GM12865 (cell line): ENCODE results near the gene PIK3C2G.
"Not testable (repeated sequence)": the region's sequence is repeated elsewhere in the genome, so short reads cannot be mapped to it uniquely, and the experiment has no call there.

Source experiments
- DNase-seq: peaks from one replicate; pipeline ENCODE4 v3.0.0; 2010; ENCODE audit warnings: low read depth
- H3K4me3 ChIP-seq: 2 replicates; pipeline ENCODE4 v1.5.1; 2011; ENCODE audit warnings: mild to moderate bottlenecking, low read depth, low read length, control low read depth
- CTCF ChIP-seq: IDR thresholded peaks from 2 replicates; pipeline ENCODE4 v1.5.1; 2011; ENCODE audit warnings: low read length, control low read depth, low read depth, inconsistent platforms; ENCODE audit not compliant: insufficient read depth; ENCODE audit errors: missing control alignments

PIK3C2G gene

GRCh38 chr12:18482601-18483120 lies 221.3 kb downstream of the PIK3C2G start:
- DNase-seq = no peak
- H3K4me3 ChIP-seq = no peak overlapping the region
- TF ChIP-seq CTCF = no peak

- DNase-seq = no peak
- TF ChIP-seq CTCF = no peak
- H3K4me3 ChIP-seq = no peak overlapping the region
Observed at GRCh38 chr12:18483698-18484325, 222.5 kb downstream of the PIK3C2G start.

GRCh38 chr12:18486036-18486435 lies 224.7 kb downstream of the PIK3C2G start:
- TF ChIP-seq CTCF = no peak
- DNase-seq = no peak
- no peak overlapping the region for H3K4me3 ChIP-seq

GRCh38 chr12:18487509-18487908 lies 226.2 kb downstream of the PIK3C2G start:
- no peak for DNase-seq
- no peak overlapping the region for H3K4me3 ChIP-seq
- no peak for TF ChIP-seq CTCF

- no peak for TF ChIP-seq CTCF
- H3K4me3 ChIP-seq = no peak overlapping the region
- DNase-seq = no peak
Observed at GRCh38 chr12:18492372-18493025, 231.2 kb downstream of the PIK3C2G start.

GRCh38 chr12:18496156-18496555 lies 234.8 kb downstream of the PIK3C2G start:
- DNase-seq = no peak
- no peak overlapping the region for H3K4me3 ChIP-seq
- no peak for TF ChIP-seq CTCF

- not testable (repeated sequence) for H3K4me3 ChIP-seq, DNase-seq
Observed at GRCh38 chr12:18500160-18500574, 238.8 kb downstream of the PIK3C2G start.

- not testable (repeated sequence) for DNase-seq
Observed at GRCh38 chr12:18500736-18501135, 239.4 kb downstream of the PIK3C2G start.

More at GRCh38 chr12:18500736-18501135, 239.4 kb downstream of the PIK3C2G start:
- H3K4me3 ChIP-seq = not testable (repeated sequence)
